Fibroblast of peridontal ligament (primary cell): Measurements from ENCODE around the gene NAA40.

Experiments used
- DNase-seq: peaks from one replicate; pipeline ENCODE4 v3.0.0-alpha.2; 2010; ENCODE audit errors: extremely low read depth

NAA40 gene

GRCh38 chr11:63986932-63987513, 48.2 kb downstream of the NAA40 start:
- no peak for DNase-seq

GRCh38 chr11:63991558-63991957, 52.8 kb downstream of the NAA40 start:
- no peak for DNase-seq

DNA sequence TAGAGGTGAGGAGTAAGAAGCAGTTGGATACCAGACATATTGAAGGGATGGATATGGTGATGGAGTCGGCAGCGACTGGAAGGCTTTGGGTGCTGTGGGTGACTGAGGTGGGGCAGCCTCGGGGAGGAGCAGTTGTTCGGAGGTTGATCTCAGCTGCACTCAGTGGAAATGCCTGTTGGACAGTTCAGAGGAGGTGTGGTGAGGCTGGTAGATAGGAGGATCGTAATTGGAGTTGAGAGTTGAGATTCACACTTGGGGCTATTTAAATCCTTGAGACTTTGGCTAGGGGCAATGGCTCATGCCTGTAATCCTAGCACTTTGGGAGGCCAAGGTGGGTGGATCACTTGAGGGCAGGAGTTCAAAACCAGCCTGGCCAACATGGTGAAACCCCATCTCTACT, 54.3 kb downstream of the NAA40 start:
- DNase-seq, result no peak

DNA sequence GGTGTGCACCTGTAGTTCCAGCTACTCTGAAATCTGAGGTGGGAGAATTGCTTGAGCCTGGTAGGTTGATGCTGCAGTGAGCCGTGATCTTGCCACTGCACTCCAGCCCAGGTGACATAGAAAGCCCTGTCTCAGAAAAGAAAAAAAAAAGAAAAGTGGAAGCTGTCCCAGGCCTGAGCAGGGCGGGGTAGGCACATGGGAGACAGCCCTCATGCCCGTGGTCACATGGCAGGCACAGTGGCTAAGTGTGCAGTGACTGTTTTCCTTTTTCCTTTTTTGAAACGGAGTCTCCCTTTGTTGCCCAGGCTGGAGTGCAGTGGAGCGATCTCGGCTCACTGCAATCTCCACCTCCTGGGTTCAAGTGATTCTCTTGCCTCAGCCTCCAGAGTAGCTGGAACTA, 55.2 kb downstream of the NAA40 start:
- no peak for DNase-seq

GRCh38 chr11:63996512-63996911, 57.7 kb downstream of the NAA40 start:
- DNase-seq, result no peak

- no peak for DNase-seq
Measured at GRCh38 chr11:63997104-63997700, 58.4 kb downstream of the NAA40 start.

DNA sequence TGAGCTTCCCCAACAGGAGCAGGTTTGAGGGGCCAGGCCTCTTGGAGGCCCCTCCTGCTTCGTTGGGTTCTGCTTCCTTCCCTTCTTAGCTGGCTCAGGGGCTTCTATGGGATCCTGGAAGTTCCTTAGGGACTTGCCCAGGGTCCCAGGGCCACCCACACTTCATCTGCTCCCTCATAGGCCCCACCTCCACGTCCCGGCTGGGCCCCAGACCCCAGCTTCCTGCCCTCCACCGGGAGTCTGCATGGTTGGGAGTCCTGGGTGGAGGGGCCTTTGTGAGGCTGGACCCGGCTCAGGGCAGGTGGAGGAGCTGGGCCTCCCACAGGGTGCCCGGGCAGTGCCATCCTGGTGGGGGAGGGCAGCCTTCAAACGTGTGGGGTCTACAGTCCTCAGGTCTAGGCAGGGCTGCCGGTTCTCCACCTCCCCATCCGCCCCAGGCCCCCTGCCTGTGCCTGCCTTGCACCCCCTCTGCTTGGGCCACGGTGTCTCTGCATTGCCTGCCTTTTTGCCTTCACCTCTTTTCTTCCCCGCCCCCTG, 59.1 kb downstream of the NAA40 start:
- no peak for DNase-seq

DNA sequence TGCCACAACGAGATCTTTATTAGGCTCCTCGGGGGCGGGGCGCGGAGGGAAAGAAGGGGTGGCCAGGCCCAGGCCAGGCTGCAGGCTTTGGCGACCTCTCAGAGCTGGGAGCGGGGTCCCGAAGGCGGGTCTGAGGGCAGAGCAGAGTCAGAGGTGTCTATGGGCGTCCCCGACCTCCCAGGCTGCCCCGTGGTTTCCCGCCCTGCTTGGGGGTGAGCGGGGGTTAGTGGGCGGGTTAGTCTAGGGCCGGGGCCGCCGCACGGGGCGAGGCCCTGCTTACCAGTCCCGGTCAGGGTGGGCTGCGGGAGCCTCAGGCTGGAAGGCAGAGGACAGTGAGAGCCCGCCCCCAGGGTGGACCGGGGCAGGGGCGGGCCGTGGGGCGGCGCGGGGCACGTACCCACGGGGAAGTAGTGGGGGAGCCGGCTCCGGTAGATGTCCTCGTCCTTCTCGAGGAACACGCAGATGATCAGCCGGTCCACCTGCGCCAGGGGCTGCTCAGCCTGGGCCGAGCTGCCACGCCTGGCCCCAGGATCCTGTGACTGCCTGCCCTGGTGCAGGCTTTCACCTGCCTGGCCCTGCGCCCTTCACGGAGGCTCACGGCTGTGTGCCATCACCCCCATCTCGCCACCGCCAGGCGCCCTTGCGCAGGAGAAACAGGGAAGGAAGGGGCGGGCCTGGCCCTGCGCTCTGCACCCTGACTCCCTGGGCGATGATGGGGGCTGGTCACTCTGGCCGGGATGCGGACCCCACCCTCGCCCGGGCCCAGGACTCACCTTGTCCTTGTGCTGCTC, 60.0 kb downstream of the NAA40 start:
- DNase-seq, result no peak

- peak; percentile 11 for DNase-seq
Measured at GRCh38 chr11:63999349-64000025, 60.7 kb downstream of the NAA40 start.

- DNase-seq, result peak; percentile 61
Measured at GRCh38 chr11:64000026-64000739, 61.4 kb downstream of the NAA40 start.

- DNase-seq, result no peak
Measured at GRCh38 chr11:64000740-64001483, 62.1 kb downstream of the NAA40 start.

GRCh38 chr11:64001484-64002420, 63.0 kb downstream of the NAA40 start:
- DNase-seq, result peak; percentile 9

- DNase-seq, result peak; percentile 9
Measured at GRCh38 chr11:64003807-64004589, 65.2 kb downstream of the NAA40 start.

DNA sequence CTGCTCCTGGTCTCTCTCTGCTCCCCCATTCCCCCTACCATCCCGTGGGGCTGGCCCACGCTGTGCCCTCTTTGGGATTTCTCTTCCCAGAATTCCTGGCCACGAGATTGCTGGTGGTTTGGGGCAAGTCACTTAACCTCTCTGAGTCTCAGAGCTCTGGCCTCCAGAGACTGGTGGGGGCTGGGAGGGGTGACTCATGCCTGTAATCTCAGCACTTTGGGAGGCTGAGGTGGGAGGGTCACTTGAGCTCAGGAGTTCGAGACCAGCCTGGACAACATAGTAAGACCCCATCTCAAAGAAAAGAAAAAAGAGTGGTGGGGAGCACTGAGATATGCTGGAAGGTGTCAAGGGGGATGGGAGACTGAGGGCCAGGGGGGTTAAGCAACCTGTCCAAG, 65.8 kb downstream of the NAA40 start:
- DNase-seq, result no peak

DNA sequence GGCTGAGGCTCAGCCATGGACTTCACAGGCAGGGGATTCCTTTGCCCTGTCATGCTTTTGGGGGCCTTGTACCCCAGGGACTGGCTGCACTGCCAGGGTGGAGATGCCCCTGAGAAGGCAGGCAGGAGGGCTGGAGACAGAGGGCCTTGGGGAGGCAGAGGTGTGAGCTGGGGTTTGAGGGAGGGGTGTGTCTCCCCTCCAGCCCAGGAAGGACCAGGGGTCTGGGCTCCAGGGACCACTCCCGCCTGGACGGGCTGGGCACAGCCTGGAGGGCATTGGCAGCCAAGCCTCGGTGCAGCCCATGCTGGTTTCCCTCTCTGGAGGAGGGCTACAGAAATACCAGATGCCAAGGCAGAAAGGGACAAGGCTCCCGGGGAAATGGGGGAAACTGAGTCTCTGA, 66.9 kb downstream of the NAA40 start:
- DNase-seq, result no peak

DNA sequence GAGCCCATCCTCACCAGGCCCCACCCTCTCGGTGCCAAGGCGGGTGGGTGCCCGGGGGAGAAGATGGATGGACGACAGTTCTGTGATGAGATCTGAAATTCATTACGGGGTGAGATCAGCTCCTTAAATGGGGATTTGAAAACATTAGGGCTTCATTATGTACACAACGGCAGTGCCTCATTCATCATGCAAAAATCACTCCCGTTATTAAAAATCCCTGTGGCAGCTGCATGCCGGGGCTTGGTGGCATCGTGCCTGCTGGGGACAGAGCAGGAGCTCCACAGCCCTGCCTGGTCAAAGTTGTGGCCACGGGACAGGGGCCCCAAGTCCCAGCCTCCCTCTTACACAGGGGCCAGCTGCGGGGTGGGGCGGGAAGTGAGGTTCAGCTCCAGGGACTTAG, 67.6 kb downstream of the NAA40 start:
- DNase-seq, result no peak
